A673 (cell line): ENCODE data around the gene MPC1. TPM values are rescaled to one million over a fixed set of nuclear protein-coding genes. Genes with fewer than 3 reads are reported as not detected.

Experiments
- BruUV-seq: library from RNA; stranded (reverse); fragments of 400-500 nt; replicated peaks from 2 replicates; lab custom pipeline; 2021; lab: Mats Ljungman, UMichigan
- CTCF ChIA-PET: fragments of 300-600 bp; sonication (Branson Sonifier 250); formaldehyde crosslinking; loops from one replicate; lab custom pipeline; 2022; ENCODE audit warnings: antibody characterized with exemption; lab: Charles Lee
- POLR2A ChIA-PET: fragments of 300-600 bp; sonication (Branson Sonifier 250); formaldehyde crosslinking; loops from one replicate; lab custom pipeline; 2022; ENCODE audit warnings: antibody characterized with exemption; ENCODE audit not compliant: low non-redundant PET; lab: Charles Lee
- DNase-seq: peaks from one replicate; pipeline ENCODE4 v3.0.0-alpha.2; 2015; ENCODE audit warnings: low spot score
- H3K27ac ChIP-seq: fragments of 200-600 bp; sonication (generic); 2 replicates; pipeline ENCODE4 v1.5.1; 2016; ENCODE audit warnings: mixed run types, low read depth, mild to moderate bottlenecking, mixed read lengths, antibody characterized with exemption, low read length; ENCODE audit not compliant: poor library complexity, severe bottlenecking
- H3K27me3 ChIP-seq: fragments of 200-600 bp; sonication (generic); replicated peaks from 2 replicates; pipeline ENCODE4 v1.6.1; 2017; ENCODE audit warnings: mixed run types, low read depth, mild to moderate bottlenecking, mixed read lengths, antibody characterized with exemption, low read length; ENCODE audit not compliant: insufficient read depth, poor library complexity
- H3K36me3 ChIP-seq: fragments of 200-600 bp; sonication (generic); 2 replicates; pipeline ENCODE4 v1.6.1; 2016; ENCODE audit warnings: mixed run types, mild to moderate bottlenecking, mixed read lengths, antibody characterized with exemption, low read length; ENCODE audit not compliant: insufficient read depth, poor library complexity, severe bottlenecking
- H3K4me1 ChIP-seq: fragments of 200-600 bp; sonication (generic); 2 replicates; pipeline ENCODE4 v1.6.1; 2017; ENCODE audit warnings: mixed run types, mild to moderate bottlenecking, mixed read lengths, antibody characterized with exemption, low read length; ENCODE audit not compliant: insufficient read depth, poor library complexity, severe bottlenecking
- H3K4me3 ChIP-seq: fragments of 200-600 bp; sonication (generic); 2 replicates; pipeline ENCODE4 v1.5.1; 2016; ENCODE audit warnings: low read depth, mixed run types, mild to moderate bottlenecking, mixed read lengths, low read length; ENCODE audit not compliant: poor library complexity, severe bottlenecking
- H3K9me3 ChIP-seq: fragments of 200-600 bp; sonication (generic); 2 replicates; pipeline ENCODE4 v1.6.1; 2016; ENCODE audit warnings: mixed run types, low read depth, mild to moderate bottlenecking, mixed read lengths, antibody characterized with exemption, low read length; ENCODE audit not compliant: poor library complexity, severe bottlenecking
- CTCF ChIP-seq: fragments of 300-800, 200-600 bp; sonication (generic); conservative IDR thresholded peaks from 2 replicates; pipeline ENCODE4 v1.5.1; 2017; ENCODE audit warnings: low read depth, mild to moderate bottlenecking, antibody characterized with exemption, low read length, moderate library complexity, mixed read lengths
- EZH2 ChIP-seq: fragments of 200-600 bp; sonication (generic); IDR thresholded peaks from 2 replicates; pipeline ENCODE4 v1.6.1; 2017; ENCODE audit warnings: borderline replicate concordance, low read depth, mild to moderate bottlenecking, mixed read lengths, antibody characterized with exemption, low read length; ENCODE audit not compliant: poor library complexity, severe bottlenecking
- intact Hi-C: fragments of 100-400 bp; cut with micrococcal nuclease; formaldehyde crosslinking; loops from one replicate; pipeline ENCODE4 v1.10.0; 2022; ENCODE audit not compliant: unreplicated experiment
- total RNA-seq: library from RNA; stranded (reverse); gene quantifications from 2 replicates; pipeline ENCODE4 v1.2.3, GENCODE V29; 2021

MPC1 gene
- total RNA-seq, 1 experiment from 2014 or later, result 35.9 TPM

- intact Hi-C loops, result no loop called here
- Histone ChIP-seq H3K27ac (no peak overlapping the region), H3K36me3 (no peaks in the 10 kb centered on the region), H3K4me1 (no peaks in the 10 kb centered on the region), H3K9me3 (no peaks in the 10 kb centered on the region), H3K4me3 (no peak overlapping the region), H3K27me3 (no peaks in the 10 kb centered on the region)
- ChIA-PET POLR2A (no interaction called here), CTCF (no interaction called here)
- no peak for DNase-seq
- no peak for TF ChIP-seq EZH2
- TF ChIP-seq CTCF, result no peak
- no TSS peak for BruUV-seq
These were observed 37.6 kb upstream of the MPC1 start for GRCh38 chr6:166420351-166420750.

GRCh38 chr6:166419717-166420116 is 37.0 kb upstream of the MPC1 start:
- no peaks in the 10 kb centered on the region for H3K4me1 ChIP-seq
- DNase-seq, result no peak
- no peaks in the 10 kb centered on the region for H3K27me3 ChIP-seq
- no peak for TF ChIP-seq CTCF
- no peak for TF ChIP-seq EZH2
- no TSS peak for BruUV-seq
- POLR2A ChIA-PET, result no interaction called here
- H3K36me3 ChIP-seq, result no peaks in the 10 kb centered on the region
- no peaks in the 10 kb centered on the region for H3K9me3 ChIP-seq
- CTCF ChIA-PET, result no interaction called here
- intact Hi-C loops, result no loop called here
- no peak overlapping the region for H3K4me3 ChIP-seq
- no peak overlapping the region for H3K27ac ChIP-seq

- Histone ChIP-seq H3K27ac (no peak overlapping the region), H3K9me3 (no peaks in the 10 kb centered on the region), H3K27me3 (no peaks in the 10 kb centered on the region), H3K4me1 (no peaks in the 10 kb centered on the region), H3K36me3 (no peaks in the 10 kb centered on the region), H3K4me3 (no peak overlapping the region)
- intact Hi-C loops, result no loop called here
- no TSS peak for BruUV-seq
- TF ChIP-seq CTCF (no peak), EZH2 (no peak)
- POLR2A ChIA-PET, result no interaction called here
- DNase-seq, result no peak
- CTCF ChIA-PET, result no interaction called here
These were observed 36.5 kb upstream of the MPC1 start for GRCh38 chr6:166419286-166419685.
